WTC11 (cell line): ENCODE measurements around the gene TOM1L2.

Experiments
- CDX4 ChIP-seq: fragments of 250-450 bp; sonication (Bioruptor Pico); IDR thresholded peaks from 2 replicates; pipeline ENCODE4 v1.9.0; 2021; ENCODE audit warnings: moderate library complexity, mild to moderate bottlenecking, inconsistent platforms, borderline replicate concordance
- E2F1 ChIP-seq: sonication (generic); formaldehyde crosslinking; IDR thresholded peaks from 2 replicates; pipeline ENCODE4 v1.8.0; 2022; ENCODE audit warnings: mild to moderate bottlenecking, missing genetic modification reagents
- ESRRA ChIP-seq: sonication (generic); formaldehyde crosslinking; IDR thresholded peaks from 2 replicates; pipeline ENCODE4 v1.8.1; 2022; ENCODE audit warnings: mild to moderate bottlenecking, missing genetic modification reagents, borderline replicate concordance
- IRF1 ChIP-seq: sonication (generic); formaldehyde crosslinking; IDR thresholded peaks from 2 replicates; pipeline ENCODE4 v1.8.0; 2023; ENCODE audit warnings: missing genetic modification reagents
- NR2C2 ChIP-seq: sonication (generic); formaldehyde crosslinking; IDR thresholded peaks from 2 replicates; pipeline ENCODE4 v1.8.0; 2022; ENCODE audit warnings: mild to moderate bottlenecking, missing genetic modification reagents
- USF2 ChIP-seq: sonication (generic); formaldehyde crosslinking; IDR thresholded peaks from 2 replicates; pipeline ENCODE4 v1.8.1; 2023; ENCODE audit warnings: mild to moderate bottlenecking, missing genetic modification reagents, moderate library complexity
- ZNF263 ChIP-seq: sonication (generic); formaldehyde crosslinking; IDR thresholded peaks from 2 replicates; pipeline ENCODE4 v1.8.1; 2022; ENCODE audit warnings: low read depth, mild to moderate bottlenecking, moderate library complexity, missing genetic modification reagents
- ZNF423 ChIP-seq: fragments of 250-450 bp; sonication (Bioruptor Pico); IDR thresholded peaks from 2 replicates; pipeline ENCODE4 v2.1.2; 2022; ENCODE audit warnings: mild to moderate bottlenecking, moderate library complexity
- TF ChIP-seq, protein P1 (sequence below): fragments of 200-600 bp; IDR thresholded peaks from 2 replicates; pipeline ENCODE4 v1.8.0; 2022; ENCODE audit warnings: antibody characterized with exemption
- TF ChIP-seq, protein P2 (sequence below): sonication (generic); formaldehyde crosslinking; IDR thresholded peaks from 2 replicates; pipeline ENCODE4 v1.8.0; 2022; ENCODE audit warnings: mild to moderate bottlenecking, missing genetic modification reagents

- no peak for TF ChIP-seq NR2C2 (CRISPR knock-in tag)
- TF ChIP-seq CDX4 = no peak
- TF ChIP-seq ESRRA (CRISPR knock-in tag) = no peak
- TF ChIP-seq ZNF263 (CRISPR knock-in tag) = no peak
- TF ChIP-seq, protein P1, sequence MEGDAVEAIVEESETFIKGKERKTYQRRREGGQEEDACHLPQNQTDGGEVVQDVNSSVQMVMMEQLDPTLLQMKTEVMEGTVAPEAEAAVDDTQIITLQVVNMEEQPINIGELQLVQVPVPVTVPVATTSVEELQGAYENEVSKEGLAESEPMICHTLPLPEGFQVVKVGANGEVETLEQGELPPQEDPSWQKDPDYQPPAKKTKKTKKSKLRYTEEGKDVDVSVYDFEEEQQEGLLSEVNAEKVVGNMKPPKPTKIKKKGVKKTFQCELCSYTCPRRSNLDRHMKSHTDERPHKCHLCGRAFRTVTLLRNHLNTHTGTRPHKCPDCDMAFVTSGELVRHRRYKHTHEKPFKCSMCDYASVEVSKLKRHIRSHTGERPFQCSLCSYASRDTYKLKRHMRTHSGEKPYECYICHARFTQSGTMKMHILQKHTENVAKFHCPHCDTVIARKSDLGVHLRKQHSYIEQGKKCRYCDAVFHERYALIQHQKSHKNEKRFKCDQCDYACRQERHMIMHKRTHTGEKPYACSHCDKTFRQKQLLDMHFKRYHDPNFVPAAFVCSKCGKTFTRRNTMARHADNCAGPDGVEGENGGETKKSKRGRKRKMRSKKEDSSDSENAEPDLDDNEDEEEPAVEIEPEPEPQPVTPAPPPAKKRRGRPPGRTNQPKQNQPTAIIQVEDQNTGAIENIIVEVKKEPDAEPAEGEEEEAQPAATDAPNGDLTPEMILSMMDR = no peak
- TF ChIP-seq E2F1 (CRISPR knock-in tag) = no peak
- no peak for TF ChIP-seq IRF1 (CRISPR knock-in tag)
- no peak for TF ChIP-seq ZNF423 (CRISPR knock-in tag)
- TF ChIP-seq USF2 = no peak
- TF ChIP-seq, protein P2, sequence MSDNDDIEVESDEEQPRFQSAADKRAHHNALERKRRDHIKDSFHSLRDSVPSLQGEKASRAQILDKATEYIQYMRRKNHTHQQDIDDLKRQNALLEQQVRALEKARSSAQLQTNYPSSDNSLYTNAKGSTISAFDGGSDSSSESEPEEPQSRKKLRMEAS (CRISPR knock-in tag) = no peak
Measured at GRCh38 chr17:17888821-17889220, 83.4 kb downstream of the TOM1L2 start.
